Loucy (cell line): ENCODE data around the gene ARHGAP15.

Source experiments
- EZH2phosphoT487 ChIP-seq: fragments of 200-600 bp; IDR thresholded peaks from 2 replicates; pipeline ENCODE4 v1.6.1; 2018; ENCODE audit warnings: antibody characterized with exemption, mild to moderate bottlenecking, moderate library complexity, borderline replicate concordance
- TF ChIP-seq, protein P1 (sequence below): fragments of 200-600 bp; sonication (generic); conservative IDR thresholded peaks from 2 replicates; pipeline ENCODE4 v1.5.1; 2014; ENCODE audit warnings: mild to moderate bottlenecking, antibody characterized with exemption, low read length

DNA sequence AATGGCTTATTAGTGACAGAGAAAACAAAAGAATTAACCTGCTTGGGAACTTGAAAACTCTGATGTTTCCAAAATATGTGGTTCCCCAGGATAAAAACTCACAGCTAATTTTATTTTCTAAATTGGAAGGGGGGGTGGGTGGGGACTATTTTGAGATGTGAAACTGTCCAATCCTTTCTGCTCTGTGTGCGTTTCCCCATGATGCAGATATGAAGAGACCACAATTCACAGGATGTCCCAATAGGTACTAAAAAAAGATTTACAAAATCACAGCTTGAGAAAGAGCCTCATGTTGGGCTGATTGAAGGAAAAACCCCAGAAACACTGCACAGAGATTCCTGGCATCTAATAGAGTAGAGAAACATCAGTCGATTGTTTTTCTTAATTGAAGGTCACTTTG is 273.2 kb downstream of the ARHGAP15 start:
- TF ChIP-seq, protein P1, sequence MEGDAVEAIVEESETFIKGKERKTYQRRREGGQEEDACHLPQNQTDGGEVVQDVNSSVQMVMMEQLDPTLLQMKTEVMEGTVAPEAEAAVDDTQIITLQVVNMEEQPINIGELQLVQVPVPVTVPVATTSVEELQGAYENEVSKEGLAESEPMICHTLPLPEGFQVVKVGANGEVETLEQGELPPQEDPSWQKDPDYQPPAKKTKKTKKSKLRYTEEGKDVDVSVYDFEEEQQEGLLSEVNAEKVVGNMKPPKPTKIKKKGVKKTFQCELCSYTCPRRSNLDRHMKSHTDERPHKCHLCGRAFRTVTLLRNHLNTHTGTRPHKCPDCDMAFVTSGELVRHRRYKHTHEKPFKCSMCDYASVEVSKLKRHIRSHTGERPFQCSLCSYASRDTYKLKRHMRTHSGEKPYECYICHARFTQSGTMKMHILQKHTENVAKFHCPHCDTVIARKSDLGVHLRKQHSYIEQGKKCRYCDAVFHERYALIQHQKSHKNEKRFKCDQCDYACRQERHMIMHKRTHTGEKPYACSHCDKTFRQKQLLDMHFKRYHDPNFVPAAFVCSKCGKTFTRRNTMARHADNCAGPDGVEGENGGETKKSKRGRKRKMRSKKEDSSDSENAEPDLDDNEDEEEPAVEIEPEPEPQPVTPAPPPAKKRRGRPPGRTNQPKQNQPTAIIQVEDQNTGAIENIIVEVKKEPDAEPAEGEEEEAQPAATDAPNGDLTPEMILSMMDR = no peak
- no peak for TF ChIP-seq EZH2phosphoT487
